ENCODE results near the gene FUT1. TPM values are rescaled to one million over a fixed set of nuclear protein-coding genes. Genes with fewer than 3 reads are reported as not detected.

Gene FUT1
- total and polyA plus RNA-seq, 9 of the 15 experiments (the other 6 are each of a cell fraction or from before 2014, with no cell fraction given), result 2.3 to 18.5 (median 8.8) TPM

DNA sequence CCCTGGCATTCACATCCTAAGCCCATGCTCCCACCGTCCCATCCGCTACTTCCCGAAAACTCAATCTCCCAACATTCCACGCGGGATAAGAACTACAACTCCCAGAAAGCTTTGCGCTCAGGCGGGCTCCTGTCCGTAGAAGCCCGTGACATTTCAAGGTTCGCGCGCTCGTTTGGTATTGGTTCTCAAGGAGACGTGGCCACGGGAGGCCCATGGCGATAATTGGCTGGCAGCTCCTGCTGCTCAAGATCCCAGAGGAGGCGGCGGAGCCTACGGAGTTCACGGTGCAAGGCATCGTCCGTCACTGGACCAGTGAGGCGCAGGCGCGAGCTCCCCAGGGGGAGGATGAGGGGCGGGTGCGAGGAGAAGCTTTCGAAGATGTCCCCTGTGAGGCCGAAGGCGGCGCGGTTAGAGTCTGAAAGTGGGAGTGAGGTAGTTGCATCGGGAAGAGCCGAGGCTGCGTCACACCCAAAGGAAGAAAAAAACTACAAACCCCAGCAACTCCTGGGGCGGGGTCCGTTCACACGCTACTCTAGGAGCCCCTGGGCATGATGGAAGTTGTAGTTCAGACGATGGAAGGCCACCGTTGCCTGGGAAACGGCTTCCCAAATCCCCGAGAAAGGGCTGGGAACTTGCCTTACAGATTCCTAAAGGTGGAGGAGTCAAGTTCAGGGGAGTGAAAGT lies 31.7 kb downstream of the FUT1 start (continued):
- no peak for TF ChIP-seq SRSF9 (IDR thresholded peaks at IDR 0.05; ENCODE audit: borderline replicate concordance, low read depth, low read length)
- TF ChIP-seq HCFC1 (IDR thresholded peaks at IDR 0.05; ENCODE audit: low read depth, low read length), result peak; percentile 97
- TF ChIP-seq ZNF347 (CRISPR knock-in tag; IDR thresholded peaks at IDR 0.05; ENCODE audit: low read depth), result no peak
- TF ChIP-seq HDAC2 (IDR thresholded peaks at IDR 0.05), result peak; percentile 35; the same call in 1 of the 2 replicates
- no peak for TF ChIP-seq WHSC1 (IDR thresholded peaks at IDR 0.05; ENCODE audit: low read length)
- TF ChIP-seq, protein P1, sequence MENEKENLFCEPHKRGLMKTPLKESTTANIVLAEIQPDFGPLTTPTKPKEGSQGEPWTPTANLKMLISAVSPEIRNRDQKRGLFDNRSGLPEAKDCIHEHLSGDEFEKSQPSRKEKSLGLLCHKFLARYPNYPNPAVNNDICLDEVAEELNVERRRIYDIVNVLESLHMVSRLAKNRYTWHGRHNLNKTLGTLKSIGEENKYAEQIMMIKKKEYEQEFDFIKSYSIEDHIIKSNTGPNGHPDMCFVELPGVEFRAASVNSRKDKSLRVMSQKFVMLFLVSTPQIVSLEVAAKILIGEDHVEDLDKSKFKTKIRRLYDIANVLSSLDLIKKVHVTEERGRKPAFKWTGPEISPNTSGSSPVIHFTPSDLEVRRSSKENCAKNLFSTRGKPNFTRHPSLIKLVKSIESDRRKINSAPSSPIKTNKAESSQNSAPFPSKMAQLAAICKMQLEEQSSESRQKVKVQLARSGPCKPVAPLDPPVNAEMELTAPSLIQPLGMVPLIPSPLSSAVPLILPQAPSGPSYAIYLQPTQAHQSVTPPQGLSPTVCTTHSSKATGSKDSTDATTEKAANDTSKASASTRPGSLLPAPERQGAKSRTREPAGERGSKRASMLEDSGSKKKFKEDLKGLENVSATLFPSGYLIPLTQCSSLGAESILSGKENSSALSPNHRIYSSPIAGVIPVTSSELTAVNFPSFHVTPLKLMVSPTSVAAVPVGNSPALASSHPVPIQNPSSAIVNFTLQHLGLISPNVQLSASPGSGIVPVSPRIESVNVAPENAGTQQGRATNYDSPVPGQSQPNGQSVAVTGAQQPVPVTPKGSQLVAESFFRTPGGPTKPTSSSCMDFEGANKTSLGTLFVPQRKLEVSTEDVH (IDR thresholded peaks at IDR 0.05; ENCODE audit: low read depth, partially characterized antibody), result peak; percentile 50
- TF ChIP-seq, protein P2, sequence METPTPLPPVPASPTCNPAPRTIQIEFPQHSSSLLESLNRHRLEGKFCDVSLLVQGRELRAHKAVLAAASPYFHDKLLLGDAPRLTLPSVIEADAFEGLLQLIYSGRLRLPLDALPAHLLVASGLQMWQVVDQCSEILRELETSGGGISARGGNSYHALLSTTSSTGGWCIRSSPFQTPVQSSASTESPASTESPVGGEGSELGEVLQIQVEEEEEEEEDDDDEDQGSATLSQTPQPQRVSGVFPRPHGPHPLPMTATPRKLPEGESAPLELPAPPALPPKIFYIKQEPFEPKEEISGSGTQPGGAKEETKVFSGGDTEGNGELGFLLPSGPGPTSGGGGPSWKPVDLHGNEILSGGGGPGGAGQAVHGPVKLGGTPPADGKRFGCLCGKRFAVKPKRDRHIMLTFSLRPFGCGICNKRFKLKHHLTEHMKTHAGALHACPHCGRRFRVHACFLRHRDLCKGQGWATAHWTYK (CRISPR knock-in tag; IDR thresholded peaks at IDR 0.05), result no peak
- TF ChIP-seq CHCHD3 (CRISPR knock-in tag; IDR thresholded peaks at IDR 0.05), result no peak
- TF ChIP-seq SIN3A (IDR thresholded peaks at IDR 0.05; ENCODE audit: borderline replicate concordance in 2 of 2, control insufficient read depth in 1 of 2, low read depth in 2 of 2, low read length in 2 of 2), result peak in 1 of 2 experiments; percentile 10; a peak in 1 of 4 replicates
- peak in 1 of 2 experiments; percentile 61; a peak in 2 of 4 replicates for TF ChIP-seq RCOR1 (IDR thresholded peaks at IDR 0.05; ENCODE audit: borderline replicate concordance in 1 of 2, low read depth in 2 of 2, low read length in 2 of 2)
- peak; percentile 83 for TF ChIP-seq ATF7 (IDR thresholded peaks at IDR 0.05)
- TF ChIP-seq, protein P3, sequence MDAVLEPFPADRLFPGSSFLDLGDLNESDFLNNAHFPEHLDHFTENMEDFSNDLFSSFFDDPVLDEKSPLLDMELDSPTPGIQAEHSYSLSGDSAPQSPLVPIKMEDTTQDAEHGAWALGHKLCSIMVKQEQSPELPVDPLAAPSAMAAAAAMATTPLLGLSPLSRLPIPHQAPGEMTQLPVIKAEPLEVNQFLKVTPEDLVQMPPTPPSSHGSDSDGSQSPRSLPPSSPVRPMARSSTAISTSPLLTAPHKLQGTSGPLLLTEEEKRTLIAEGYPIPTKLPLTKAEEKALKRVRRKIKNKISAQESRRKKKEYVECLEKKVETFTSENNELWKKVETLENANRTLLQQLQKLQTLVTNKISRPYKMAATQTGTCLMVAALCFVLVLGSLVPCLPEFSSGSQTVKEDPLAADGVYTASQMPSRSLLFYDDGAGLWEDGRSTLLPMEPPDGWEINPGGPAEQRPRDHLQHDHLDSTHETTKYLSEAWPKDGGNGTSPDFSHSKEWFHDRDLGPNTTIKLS (IDR thresholded peaks at IDR 0.05; ENCODE audit: borderline replicate concordance, low read depth), result peak; percentile 90
- peak; percentile 39; the same call in 1 of the 2 replicates for TF ChIP-seq JUND (IDR thresholded peaks at IDR 0.05; ENCODE audit: borderline replicate concordance, low read depth, low read length)
- peak; percentile 10; the same call in 1 of the 3 replicates for TF ChIP-seq JUND (tag; IDR thresholded peaks at IDR 0.05; ENCODE audit: borderline replicate concordance, low read depth, low read length)
- TF ChIP-seq, protein P4, sequence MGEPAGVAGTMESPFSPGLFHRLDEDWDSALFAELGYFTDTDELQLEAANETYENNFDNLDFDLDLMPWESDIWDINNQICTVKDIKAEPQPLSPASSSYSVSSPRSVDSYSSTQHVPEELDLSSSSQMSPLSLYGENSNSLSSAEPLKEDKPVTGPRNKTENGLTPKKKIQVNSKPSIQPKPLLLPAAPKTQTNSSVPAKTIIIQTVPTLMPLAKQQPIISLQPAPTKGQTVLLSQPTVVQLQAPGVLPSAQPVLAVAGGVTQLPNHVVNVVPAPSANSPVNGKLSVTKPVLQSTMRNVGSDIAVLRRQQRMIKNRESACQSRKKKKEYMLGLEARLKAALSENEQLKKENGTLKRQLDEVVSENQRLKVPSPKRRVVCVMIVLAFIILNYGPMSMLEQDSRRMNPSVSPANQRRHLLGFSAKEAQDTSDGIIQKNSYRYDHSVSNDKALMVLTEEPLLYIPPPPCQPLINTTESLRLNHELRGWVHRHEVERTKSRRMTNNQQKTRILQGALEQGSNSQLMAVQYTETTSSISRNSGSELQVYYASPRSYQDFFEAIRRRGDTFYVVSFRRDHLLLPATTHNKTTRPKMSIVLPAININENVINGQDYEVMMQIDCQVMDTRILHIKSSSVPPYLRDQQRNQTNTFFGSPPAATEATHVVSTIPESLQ (CRISPR knock-in tag; IDR thresholded peaks at IDR 0.05), result 0 out of 2 replicates have a peak, but pooled peaks have one; percentile 35
- peak; percentile 95 for TF ChIP-seq ZNF766 (CRISPR knock-in tag; conservative IDR thresholded peaks at IDR 0.05)
- TF ChIP-seq, protein P5, sequence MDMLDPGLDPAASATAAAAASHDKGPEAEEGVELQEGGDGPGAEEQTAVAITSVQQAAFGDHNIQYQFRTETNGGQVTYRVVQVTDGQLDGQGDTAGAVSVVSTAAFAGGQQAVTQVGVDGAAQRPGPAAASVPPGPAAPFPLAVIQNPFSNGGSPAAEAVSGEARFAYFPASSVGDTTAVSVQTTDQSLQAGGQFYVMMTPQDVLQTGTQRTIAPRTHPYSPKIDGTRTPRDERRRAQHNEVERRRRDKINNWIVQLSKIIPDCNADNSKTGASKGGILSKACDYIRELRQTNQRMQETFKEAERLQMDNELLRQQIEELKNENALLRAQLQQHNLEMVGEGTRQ (CRISPR knock-in tag; IDR thresholded peaks at IDR 0.05), result peak; percentile 54
- TF ChIP-seq DMBX1 (CRISPR knock-in tag; IDR thresholded peaks at IDR 0.05; ENCODE audit: borderline replicate concordance), result 0 out of 2 replicates have a peak, but pooled peaks have one; percentile 32

All from K562 (cell line).